Measurements from ENCODE around the gene MAGI1.
"Not testable (repeated sequence)": the region's sequence is repeated elsewhere in the genome, so short reads cannot be mapped to it uniquely, and the experiment has no call there.

The MAGI1 gene

DNA sequence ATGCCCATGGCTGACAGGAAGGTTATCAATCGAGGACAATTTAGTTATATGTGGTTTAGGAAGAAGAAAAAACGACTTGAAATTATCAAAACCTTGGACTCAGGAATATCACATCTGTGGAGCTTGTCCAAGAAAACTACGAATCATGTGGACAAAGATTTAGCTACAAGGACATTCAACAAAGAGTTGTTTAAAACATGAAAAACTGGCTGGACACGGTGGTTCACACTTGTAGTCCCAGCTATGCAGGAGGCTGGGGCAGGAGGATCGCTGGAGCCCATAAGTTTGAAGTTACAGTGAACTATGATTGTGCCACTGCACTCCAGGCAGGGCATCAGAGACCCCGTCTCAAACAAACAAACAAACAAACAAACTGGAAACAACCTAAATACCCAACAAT is 142.4 kb downstream of the MAGI1 start:
- TF ChIP-seq ZFX (IDR thresholded peaks at IDR 0.05) = no peak
- no peak for TF ChIP-seq CTCF (conservative IDR thresholded peaks at IDR 0.05)
- H3K27ac ChIP-seq = no peak overlapping the region

DNA sequence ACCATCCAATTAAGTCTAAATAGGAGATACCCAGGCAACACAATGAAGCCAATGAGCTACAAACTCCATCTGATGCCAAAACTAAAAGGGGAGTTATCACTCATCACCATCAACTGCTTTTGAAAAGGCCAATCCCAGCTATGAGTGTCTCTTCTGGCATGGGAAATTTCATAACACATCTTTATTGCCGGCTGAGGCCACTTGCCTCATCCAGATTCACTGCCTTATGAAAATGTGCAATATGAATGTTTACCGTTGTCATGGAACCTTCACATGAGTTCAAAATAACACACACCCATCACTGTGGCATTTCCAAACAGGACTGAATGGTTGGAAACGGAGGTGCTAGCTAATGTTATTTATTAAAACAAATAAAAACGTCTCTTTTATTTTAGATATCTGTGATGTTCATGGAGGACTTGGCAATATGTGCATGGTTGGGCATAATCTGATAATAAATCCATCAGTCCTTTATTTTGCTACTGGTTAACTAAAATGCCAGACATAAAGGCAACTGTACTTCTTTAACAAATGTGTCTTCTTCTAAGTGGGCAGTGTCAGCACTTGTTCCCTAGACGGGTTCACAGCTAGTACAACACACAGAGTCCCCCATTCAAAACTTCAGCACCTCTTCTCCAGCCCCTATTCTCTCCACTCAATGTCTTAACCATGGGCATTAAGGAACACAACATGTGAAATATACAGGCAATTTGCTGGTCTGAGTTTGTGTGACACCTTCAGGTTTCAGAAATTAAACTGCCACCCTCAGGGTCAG is 143.9 kb downstream of the MAGI1 start:
- no peak for TF ChIP-seq CTCF (conservative IDR thresholded peaks at IDR 0.05)
- no peak for TF ChIP-seq ZFX (IDR thresholded peaks at IDR 0.05)
- no peak overlapping the region for H3K27ac ChIP-seq

DNA sequence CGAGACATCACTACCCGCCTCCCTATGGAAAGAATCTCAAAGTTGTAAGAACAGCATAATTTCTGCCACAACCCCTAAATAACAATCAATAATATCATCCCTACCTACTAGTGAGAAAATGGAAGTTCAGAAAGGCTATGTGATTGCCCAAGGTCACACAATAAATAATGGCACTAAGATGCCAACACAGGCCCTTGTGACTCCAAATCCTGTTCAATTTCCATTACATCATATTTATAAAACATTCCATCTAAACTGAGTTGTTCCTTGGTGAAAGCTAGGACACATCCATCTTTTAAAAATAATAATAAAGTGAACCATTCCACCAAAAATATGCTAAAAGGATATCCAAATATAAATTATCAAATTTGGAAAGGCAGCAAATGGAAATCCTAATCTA is 144.6 kb downstream of the MAGI1 start:
- H3K27ac ChIP-seq = no peak overlapping the region
- TF ChIP-seq CTCF (conservative IDR thresholded peaks at IDR 0.05) (no peak), ZFX (IDR thresholded peaks at IDR 0.05) (no peak)

GRCh38 chr3:65893631-65894030 is 145.1 kb downstream of the MAGI1 start:
- TF ChIP-seq ZFX (IDR thresholded peaks at IDR 0.05) (no peak), CTCF (conservative IDR thresholded peaks at IDR 0.05) (no peak)
- H3K27ac ChIP-seq = no peak overlapping the region

DNA sequence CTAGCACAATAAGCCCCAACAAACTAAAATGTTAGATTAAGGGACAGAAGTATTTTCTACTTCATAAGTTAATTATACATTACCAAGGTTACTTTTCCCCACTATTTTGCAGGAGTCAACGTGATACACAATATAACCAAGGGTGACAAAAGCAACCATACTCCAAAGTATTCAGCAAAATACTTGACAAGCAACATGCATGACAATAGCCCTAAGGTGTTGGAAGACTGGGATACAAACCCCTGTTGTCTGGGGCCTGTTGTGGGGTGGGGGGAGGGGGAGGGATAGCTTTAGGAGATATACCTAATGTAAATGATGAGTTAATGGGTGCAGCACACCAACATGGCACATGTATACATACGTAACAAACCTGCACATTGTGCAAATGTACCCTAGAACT is 147.2 kb downstream of the MAGI1 start:
- not testable (repeated sequence) for H3K27ac ChIP-seq

DNA sequence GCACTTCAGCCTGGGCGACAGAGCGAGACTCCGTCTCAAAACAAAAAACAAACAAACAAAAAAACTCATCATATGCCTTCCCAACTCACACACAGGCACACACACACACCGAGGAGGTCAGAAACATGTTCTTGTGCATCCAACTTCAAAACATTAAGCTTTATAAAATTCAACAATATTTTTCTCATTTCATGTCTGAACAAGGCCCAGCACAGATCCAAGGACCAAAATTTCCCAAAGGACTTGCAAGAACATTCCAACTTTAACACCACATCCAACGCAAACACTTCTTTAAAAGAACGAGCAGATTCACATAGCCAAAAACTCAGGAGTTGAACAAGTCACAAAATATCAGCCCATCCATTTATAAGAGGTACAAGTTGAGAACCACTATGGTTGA is 148.4 kb downstream of the MAGI1 start:
- no peak overlapping the region for H3K27ac ChIP-seq
- no peak for TF ChIP-seq ZFX (IDR thresholded peaks at IDR 0.05)
- no peak for TF ChIP-seq CTCF (conservative IDR thresholded peaks at IDR 0.05)

DNA sequence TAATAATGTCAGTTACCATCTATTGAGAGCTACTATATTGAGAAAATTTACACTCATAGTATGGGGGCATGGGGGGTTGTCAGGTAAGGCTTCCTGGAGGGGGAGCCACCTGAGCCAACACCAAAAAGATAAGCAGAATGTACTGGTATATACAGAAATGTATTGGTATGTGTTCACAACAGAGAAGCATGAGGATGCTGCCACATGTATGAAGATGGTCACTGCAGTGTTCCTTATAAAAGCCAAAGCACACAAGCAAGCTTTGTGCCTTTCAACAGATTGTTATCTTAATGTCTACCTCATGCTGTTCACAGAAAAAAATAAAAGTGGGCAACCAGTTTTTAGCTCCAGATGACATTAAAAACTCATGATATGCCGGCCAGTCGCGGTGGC is 149.0 kb downstream of the MAGI1 start:
- no peak for TF ChIP-seq ZFX (IDR thresholded peaks at IDR 0.05)
- no peak for TF ChIP-seq CTCF (conservative IDR thresholded peaks at IDR 0.05)
- no peak overlapping the region for H3K27ac ChIP-seq

Measured in C4-2B (cell line).